ENCODE data around the gene ACTN1.
A peak's percentile ranks its signal among the peaks of the same experiment; 100 is the strongest.
"Not testable (repeated sequence)": the region's sequence is repeated elsewhere in the genome, so short reads cannot be mapped to it uniquely, and the experiment has no call there.

Gene ACTN1

GRCh38 chr14:68979021-68979721 lies at the start of gene ACTN1:
TSS of gene ACTN1 (minus strand) at chr14:68979302. CDS start at chr14:68979056, 246 bp downstream.
- DNase-seq = peak; percentile 96

- no peak for DNase-seq
Measured at GRCh38 chr14:69027242-69027913, 48.3 kb upstream of the ACTN1 start.

DNA sequence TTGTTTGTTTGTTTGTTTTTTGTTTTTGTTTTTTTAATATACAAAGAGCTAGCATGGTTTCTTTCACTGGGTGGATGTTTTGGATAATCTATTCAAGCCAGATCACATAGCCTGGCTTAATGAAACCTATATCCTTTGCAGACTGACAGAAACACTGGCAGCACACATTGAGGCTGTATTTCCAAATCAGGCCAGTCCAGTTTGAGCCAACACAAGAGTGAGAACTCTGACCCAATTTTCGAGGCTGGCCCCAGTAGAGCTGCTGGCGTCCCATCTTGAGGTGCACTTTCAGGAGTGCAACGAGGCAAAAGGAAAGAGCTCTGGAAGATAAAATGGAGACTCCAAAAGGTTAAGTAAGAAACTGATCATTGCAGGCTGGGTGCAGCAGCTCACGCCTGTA lies 43.9 kb upstream of the ACTN1 start:
- no peak for DNase-seq

GRCh38 chr14:69022093-69022492 lies 43.0 kb upstream of the ACTN1 start:
- DNase-seq = not testable (repeated sequence)

DNA sequence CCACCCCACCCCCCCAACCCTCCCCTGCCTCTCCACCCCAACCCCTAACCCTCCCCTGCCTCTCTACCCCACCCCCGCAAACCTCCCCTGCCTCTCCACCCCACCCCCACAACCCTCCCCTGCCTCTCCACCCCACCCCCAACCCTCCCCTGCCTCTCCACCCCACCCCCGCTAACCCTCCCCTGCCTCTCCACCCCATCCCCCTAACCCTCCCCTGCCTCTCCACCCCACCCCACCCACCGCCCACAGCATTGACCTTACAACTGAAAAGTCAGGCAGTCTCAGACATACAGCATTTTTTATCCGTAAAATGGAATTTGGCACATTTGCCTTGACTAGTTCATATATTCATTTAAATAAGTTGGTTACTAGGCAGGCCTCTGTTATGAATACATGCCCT lies 38.6 kb upstream of the ACTN1 start:
- DNase-seq = no peak

DNA sequence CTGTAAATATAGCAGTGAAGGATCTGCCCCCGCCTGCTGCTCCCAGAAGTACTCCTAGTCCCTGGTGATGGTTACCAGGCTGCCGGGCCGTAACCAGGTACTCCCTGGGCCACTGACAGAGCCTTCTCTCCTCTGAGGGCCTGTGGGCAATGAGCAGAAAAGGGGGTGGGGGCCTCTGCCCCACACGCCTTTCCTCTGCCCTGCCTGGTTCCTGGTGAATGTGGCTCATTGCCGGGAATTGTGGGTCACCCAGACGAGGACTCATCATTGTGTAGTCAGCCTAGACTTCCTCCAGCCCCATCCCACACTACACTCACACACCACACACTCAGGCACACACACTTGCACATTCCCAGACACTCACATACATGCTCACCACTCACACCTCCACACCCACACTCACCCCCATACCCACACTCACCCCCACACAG lies 35.7 kb upstream of the ACTN1 start:
- no peak for DNase-seq

DNA sequence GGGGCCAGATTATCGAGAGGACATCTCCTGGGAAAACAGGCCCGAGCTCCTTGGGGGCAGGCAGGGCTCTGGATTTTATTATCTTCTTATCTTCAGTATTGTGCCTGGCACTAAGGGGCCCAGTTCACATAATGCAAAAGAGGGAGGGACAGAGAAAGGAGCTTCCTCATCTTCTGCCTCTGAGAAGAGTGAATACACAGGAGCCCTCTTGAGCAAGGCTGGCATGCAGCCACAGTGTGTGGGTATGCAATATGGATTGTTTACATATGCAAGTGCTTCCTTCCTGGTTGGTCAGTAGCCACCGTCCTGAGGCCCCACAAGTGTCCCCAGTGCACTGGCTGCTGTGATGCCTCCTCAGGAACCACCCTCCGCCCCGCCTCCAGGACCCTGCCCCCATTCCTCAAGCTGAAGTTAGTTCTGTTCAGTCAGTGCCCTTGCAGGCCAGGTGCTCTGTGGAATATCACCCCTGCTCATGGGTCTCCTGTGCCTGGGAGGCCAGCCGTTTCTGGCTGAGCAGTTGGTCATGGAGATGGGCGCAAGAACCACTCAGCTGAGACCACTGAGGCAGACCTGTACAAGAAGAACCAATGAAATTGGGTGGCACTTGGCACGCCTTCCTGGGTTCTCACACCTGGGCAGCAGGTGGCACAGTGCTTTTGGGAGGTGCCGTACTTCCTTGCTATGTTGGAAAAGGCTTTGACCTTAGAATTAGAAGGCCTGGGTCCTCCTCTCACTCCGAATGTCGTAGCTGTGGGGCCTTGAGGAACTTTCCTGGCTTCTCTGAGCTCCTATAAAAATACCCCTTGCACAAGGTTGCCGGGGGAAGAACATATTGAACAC lies 35.1 kb upstream of the ACTN1 start:
- DNase-seq = no peak

- DNase-seq = no peak
Measured at GRCh38 chr14:69012256-69012953, 33.3 kb upstream of the ACTN1 start.

GRCh38 chr14:69010648-69011047 lies 31.5 kb upstream of the ACTN1 start:
- no peak for DNase-seq

DNA sequence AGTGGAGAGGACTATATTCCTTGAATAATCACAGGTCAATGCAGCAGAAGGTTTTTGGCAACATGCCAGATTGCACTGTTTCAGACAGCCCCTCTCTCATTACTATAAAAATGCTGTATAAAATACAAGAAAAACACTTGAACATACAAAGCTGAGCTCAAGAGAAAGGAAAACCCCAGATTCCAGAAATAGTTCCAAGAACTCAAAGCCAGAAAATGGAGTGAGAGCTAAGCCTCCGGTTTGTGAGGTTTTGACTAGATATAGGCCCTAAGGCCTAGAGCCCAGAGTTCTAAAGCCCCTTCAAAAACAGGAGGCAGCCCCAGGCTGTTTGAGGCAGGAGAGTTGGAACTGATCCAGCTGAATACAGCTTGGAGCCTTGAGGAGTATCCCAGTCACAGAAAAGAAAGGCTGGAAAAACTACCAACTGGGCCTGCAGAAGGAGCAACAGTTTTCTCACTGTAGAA lies 29.4 kb upstream of the ACTN1 start:
- DNase-seq = no peak

DNA sequence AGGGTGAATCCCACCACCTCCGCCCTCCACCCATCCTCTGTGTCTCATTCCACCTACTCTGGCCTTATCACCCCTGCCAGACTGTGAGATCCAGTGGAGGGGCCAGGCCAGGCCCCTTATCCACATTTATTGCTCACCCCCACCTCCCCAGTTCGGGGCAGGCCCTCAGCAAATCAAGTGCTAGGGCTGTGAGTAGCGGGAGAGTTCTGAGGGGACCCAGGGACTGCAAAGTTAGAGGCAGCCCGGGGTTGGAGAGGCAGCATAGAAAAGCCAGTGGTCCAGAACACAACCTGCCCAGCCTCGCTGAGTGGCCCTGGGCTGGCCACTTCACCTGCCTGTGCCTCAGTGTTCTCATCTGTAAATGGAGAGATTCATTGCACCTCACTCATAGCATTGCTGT lies 27.2 kb upstream of the ACTN1 start:
- no peak for DNase-seq

- DNase-seq = no peak
Measured at GRCh38 chr14:69005432-69006148, 26.5 kb upstream of the ACTN1 start.

- no peak for DNase-seq
Measured at GRCh38 chr14:69004731-69005431, 25.8 kb upstream of the ACTN1 start.

- DNase-seq = no peak
Measured at GRCh38 chr14:69003626-69004025, 24.5 kb upstream of the ACTN1 start.

- no peak for DNase-seq
Measured at GRCh38 chr14:69002069-69002468, 23.0 kb upstream of the ACTN1 start.

DNA sequence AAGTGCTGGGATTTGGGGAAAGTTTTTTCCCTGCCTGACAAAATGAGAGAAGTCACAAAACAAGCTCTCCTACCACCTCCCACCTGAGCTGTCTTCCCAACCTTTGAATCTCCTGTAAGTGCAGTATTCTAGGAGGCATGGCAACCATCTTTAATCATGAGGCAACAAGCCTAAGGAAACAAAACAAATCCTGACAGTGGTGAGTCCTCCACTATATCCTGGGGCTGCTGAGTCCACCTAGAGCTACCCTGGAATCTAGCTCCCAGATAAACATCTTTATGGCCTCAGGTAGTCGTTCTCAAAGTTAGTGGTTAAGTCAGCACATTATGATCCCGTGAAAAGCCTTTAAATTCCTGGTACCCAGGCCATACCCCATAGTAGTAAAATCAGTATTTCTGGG lies 22.3 kb upstream of the ACTN1 start:
- DNase-seq = no peak

GRCh38 chr14:68998062-68998461 lies 19.0 kb upstream of the ACTN1 start:
- no peak for DNase-seq

- no peak for DNase-seq
Measured at GRCh38 chr14:68995731-68996130, 16.6 kb upstream of the ACTN1 start.

- DNase-seq = no peak
Measured at GRCh38 chr14:68994056-68994455, 15.0 kb upstream of the ACTN1 start.

DNA sequence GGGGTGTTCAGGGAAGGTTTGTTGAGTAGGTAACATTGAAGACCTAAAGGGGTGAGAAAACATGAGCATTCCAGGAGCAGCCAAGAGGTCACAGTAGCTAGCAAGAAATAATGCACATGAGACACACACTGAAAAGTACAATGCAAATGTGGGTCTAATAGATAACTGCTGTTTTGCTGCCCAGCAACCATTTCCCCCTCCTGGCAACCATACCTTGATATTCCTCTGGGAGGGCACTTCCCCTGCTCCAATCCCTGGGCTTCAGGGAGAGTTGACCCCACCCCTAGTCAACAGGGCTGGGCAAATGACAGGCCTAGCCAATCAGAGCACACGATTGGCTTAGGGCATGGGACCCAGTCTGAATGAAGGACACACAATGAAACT lies 8.5 kb upstream of the ACTN1 start:
- DNase-seq = no peak

DNA sequence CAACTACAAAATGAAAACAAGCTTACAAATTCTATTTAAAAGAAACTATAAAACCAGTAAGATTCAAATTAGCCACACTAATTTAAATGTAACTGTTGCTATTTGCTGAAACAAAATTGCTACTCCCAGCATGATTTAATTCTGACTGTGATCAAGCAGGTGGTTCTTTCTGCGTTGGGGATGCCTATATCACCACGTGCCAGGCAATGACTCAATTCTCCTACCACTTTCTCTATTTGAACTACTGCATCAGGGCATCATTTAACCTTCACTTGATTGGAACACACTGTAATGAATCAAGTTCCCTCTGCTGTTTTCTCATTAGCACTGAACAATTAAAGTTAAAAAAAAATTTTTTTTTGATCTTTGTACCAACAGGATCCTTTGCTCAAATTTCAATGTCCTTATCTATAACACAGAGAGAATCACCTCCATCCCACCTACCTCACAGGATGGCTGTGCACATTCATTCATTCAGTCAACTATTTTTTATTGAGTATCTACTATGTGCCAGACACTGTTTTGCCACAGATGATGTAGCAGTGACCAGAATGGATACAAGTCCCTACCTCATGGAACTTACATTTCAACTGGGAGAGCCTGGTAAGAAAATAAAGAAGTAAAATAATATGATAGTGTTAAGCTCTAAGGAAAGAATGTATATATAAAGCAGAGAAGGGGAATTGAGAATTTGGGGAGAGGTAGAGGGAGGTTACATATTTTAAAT lies 8.0 kb upstream of the ACTN1 start:
- no peak for DNase-seq

All from NCI-H524 treated with DMSO at 0.1 percent for 48 hours (cell line).